Activated T-cell treated with anti-CD3 and anti-CD28 coated beads, Interleukin-2, amount 50 U/mL, for 48 hours (primary cell): ENCODE data around the gene CNTN4.
"Not testable (repeated sequence)": the region's sequence is repeated elsewhere in the genome, so short reads cannot be mapped to it uniquely, and the experiment has no call there.

Experiments
- DNase-seq, 2 experiments: peaks; one replicate each; pipeline ENCODE4 v3.0.0-alpha.2; 2020

Gene CNTN4

GRCh38 chr3:2527328-2527727 lies 428.7 kb downstream of the CNTN4 start:
- DNase-seq = not testable (repeated sequence)

- DNase-seq = not testable (repeated sequence)
Measured at GRCh38 chr3:2534767-2535166, 436.1 kb downstream of the CNTN4 start.

GRCh38 chr3:2535206-2535605 lies 436.5 kb downstream of the CNTN4 start:
- no peak for DNase-seq

DNA sequence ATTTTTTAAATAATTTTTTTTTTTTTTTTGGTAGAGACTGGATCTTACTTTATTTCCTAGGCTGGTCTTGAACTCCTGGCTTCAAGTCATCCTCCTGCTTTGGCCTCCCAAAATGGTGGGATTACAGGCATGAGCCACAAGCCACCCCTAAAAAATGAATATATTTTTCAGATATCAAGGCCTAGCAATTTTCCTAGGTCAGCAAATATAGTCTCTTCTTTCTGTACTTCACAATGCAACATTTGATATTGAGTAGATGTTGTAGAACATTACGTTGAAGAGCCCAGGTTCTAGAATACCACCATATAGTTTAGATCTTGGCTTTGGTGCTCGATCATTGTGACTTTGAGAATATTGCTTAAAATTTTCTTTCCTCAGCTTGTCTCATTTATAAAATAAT lies 437.9 kb downstream of the CNTN4 start:
- no peak for DNase-seq

DNA sequence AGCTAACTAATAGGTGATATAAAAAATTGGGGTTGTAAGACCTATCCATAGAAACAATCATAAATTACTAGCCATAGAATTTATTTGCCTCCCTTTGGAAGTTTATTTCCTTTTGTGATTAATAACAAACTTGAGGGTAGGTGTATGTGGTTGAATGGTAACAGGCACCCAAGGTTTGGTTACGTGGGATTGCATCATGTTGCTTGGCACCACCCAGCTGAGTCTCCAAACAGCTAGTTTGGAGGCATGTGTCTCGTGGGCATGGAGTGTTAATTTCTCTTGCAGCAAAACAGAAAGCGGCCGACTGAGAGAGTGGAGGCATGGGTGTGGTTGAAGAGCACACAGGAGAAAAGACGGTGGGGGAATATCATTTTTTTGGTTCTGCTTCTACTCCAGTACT lies 441.4 kb downstream of the CNTN4 start:
- no peak for DNase-seq

DNA sequence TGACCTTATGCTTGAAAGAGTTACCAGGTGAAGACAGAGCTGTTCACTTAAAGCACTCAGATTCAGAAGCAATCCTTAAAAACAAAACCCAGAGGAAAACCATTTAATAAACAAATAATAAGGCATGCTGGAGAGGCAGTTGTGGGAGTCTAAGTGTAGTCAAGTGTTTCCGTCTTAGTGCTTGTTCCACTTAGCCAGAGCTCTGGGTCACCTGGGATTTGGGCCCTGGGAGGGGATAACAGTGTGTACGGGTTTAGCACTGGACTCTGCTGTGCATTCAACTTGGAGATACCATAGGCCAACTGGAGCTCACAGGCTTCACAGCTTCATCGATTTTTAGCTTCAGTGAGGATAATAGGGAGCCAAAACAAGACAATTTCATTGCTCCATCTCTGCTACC lies 444.6 kb downstream of the CNTN4 start:
- DNase-seq = no peak

DNA sequence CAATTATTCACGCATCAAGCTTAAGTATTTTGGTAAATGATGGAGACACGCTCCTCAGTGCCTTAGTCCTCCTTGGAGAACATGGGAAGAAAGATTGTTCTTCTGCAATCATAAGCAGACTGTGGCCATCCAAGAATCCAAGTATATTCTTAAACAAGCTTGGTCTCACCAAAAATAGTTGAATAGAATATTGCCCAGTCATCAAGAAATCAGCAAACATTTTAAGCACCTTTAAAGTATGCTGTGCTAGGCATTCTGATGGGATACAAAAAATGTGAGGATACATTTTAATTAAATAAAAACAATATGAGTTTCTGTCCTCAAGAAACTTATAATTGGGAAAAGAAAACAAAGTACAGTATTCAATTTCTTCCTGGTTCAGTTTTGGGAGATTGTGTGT lies 445.5 kb downstream of the CNTN4 start:
- DNase-seq = no peak

GRCh38 chr3:2544718-2545117 lies 446.1 kb downstream of the CNTN4 start:
- no peak for DNase-seq

DNA sequence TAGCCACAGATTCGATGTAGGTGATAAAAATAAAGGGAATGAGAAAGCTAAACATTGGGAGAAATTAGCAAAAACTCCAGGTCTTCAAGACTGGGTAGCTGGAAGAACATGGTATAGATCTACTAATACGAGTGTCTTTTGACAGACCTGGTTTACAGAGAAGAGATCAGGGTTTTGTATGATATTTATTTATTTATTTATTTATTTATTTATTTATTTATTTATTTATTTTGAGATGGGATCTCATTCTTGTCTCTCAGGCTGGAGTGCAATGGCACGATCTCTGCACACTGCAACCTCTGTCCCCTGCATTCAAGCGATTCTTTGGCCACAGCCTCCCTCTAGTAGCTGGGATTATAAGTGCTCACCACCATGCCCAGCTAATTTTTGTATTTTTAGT lies 448.4 kb downstream of the CNTN4 start:
- no peak for DNase-seq

- no peak for DNase-seq
Measured at GRCh38 chr3:2554656-2555055, 456.0 kb downstream of the CNTN4 start.

GRCh38 chr3:2558796-2559195 lies 460.1 kb downstream of the CNTN4 start:
- no peak for DNase-seq

GRCh38 chr3:2567451-2567850 lies 468.8 kb downstream of the CNTN4 start:
- no peak for DNase-seq

- no peak for DNase-seq
Measured at GRCh38 chr3:2568156-2568555, 469.5 kb downstream of the CNTN4 start.

GRCh38 chr3:2568929-2569328 lies 470.3 kb downstream of the CNTN4 start:
- DNase-seq = no peak

DNA sequence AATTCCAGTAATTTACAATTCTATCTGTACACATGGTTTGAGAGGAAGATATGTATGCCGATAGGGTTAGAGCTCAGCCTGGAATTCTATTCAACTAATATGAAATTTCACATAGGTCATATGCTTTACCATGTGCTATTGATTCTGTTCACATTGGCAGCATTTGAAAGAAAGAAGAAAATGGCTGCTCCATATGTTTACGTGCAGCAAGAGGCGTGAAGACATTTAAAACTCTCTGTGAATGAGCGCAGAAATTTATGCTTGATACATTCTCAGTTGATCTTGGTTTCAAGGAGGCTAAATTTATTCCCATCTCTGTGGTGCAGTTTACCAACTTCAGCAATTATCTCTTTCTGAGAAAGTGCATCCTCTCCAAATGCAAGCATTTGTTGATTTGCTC lies 478.9 kb downstream of the CNTN4 start:
- DNase-seq = no peak

GRCh38 chr3:2578560-2578959 lies 479.9 kb downstream of the CNTN4 start:
- no peak for DNase-seq

DNA sequence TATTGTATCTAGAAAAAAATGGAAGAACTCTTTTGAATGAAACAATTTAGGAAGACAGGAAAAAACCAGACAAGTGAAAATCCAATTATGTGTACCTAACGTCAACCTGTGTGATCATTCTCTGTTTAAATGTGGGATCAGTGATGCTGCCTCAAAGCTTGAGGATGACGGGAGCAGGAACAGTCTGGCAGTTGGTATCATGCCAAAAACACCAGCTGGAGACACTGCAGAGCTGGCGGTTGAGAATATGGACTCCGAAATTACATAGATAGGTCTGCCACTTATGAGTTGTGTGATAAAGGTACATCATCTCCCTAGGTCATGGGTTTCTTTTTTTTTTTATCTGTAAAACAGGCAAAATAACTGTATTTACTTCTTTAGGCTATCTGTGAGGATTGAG lies 480.5 kb downstream of the CNTN4 start:
- DNase-seq = no peak

DNA sequence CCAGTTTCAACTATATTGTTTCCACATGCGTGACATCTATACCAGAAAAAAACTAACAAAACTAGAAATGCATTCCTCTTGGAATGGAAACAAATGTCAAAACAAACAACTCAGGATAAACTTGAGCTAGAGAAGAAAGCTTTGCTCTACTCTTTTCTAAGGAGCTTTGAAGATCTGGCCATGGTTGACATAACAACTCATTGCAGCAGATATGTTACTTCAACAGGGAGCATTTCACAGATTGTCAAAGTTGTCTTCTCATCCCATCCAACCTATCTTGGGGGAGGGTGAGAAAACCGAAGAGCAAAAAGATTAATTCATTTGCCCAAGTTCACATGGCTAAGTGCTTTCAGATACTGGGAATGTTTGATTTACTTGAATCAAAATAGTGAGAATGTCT lies 484.4 kb downstream of the CNTN4 start:
- DNase-seq = no peak

DNA sequence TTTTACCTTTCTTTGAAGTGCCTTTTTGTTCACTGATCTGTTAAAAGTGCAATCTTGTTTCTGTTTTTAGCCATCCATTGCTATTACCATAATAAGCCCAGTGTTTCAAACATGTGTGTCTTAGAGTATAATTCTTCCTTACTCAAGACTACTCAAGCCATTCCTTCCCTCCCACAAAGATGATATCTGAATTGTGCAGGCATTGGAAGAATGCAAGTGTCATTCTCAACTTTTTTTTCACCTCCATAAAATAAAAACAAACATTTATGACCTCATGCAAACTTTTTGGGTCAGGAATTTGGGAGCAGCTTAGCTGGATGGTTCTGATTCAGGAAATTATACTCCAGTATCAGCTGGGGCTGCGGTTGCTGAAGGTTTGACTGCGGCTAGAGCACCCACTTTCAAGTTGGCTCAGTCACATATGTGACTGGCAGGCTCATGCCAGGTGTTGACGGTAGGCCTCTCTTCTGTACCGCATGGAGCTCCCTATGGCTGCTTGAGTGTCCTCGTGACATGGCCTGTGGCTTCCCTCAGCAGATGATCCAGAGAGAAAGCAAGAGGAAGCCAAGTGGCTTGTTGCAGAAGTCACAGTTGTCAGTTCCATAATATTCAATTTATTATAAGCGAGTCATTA lies 490.8 kb downstream of the CNTN4 start:
- DNase-seq = no peak

- DNase-seq = no peak
Measured at GRCh38 chr3:2595486-2595885, 496.8 kb downstream of the CNTN4 start.

DNA sequence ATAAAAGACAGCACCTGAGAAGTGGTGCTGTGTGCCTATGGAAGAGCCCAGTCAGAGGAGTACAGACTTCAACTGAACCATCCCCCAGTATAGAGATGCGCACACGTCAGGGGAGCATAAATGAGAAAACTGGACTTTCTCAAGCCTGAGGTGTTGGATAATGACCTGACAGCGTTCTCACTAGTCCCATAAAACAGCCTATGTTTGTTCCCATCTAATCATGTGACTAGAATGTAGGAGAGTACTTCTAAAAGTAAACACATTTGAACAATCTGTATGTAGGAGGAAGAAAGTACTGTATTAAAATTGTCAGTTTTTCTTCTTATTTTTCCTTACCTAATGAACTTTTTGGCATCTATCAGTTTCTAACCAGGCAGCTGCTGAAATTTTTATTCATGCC lies 498.9 kb downstream of the CNTN4 start:
- DNase-seq = no peak

GRCh38 chr3:2599471-2599870 lies 500.8 kb downstream of the CNTN4 start:
- DNase-seq = no peak

GRCh38 chr3:2603692-2604289 lies 505.1 kb downstream of the CNTN4 start:
- no peak for DNase-seq

DNA sequence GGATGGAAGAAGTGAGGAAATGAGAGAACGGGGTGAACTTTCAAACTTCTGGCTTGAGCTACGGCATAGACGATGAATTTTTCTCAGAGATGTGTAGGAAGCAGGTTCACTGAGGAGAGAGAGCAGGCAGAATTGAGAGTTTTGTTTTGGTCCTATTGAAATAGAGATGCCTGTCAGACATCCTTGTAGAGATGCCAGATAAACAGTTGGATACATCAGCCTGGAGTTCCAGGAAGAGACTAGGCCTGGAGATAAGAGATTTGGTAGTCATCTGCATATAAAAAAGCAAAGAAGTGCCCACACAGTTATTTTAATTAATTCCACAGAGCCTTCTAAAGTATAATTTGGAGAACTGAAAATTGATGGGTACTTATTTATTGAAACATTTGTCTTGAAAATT lies 515.9 kb downstream of the CNTN4 start:
- no peak for DNase-seq

- DNase-seq = no peak
Measured at GRCh38 chr3:2615080-2615479, 516.4 kb downstream of the CNTN4 start.
